LNCaP clone FGC (cell line): ENCODE measurements around the gene RHAG.

Source experiments
- DNase-seq: peaks from one replicate; pipeline ENCODE4 v3.0.0-alpha.2; 2011; ENCODE audit warnings: low read depth
- H3K4me3 ChIP-seq: 2 replicates; pipeline ENCODE4 v1.5.1; 2011; ENCODE audit warnings: mild to moderate bottlenecking, low read depth, low read length, control low read depth
- TF ChIP-seq, protein P1 (sequence below): IDR thresholded peaks from 2 replicates; pipeline ENCODE4 v1.5.1; 2012; ENCODE audit warnings: mild to moderate bottlenecking; ENCODE audit not compliant: control insufficient read depth, insufficient read depth; ENCODE audit errors: extremely low read depth

Gene RHAG

GRCh38 chr6:49565261-49565660 is 71.4 kb downstream of the RHAG start:
- TF ChIP-seq, protein P1, sequence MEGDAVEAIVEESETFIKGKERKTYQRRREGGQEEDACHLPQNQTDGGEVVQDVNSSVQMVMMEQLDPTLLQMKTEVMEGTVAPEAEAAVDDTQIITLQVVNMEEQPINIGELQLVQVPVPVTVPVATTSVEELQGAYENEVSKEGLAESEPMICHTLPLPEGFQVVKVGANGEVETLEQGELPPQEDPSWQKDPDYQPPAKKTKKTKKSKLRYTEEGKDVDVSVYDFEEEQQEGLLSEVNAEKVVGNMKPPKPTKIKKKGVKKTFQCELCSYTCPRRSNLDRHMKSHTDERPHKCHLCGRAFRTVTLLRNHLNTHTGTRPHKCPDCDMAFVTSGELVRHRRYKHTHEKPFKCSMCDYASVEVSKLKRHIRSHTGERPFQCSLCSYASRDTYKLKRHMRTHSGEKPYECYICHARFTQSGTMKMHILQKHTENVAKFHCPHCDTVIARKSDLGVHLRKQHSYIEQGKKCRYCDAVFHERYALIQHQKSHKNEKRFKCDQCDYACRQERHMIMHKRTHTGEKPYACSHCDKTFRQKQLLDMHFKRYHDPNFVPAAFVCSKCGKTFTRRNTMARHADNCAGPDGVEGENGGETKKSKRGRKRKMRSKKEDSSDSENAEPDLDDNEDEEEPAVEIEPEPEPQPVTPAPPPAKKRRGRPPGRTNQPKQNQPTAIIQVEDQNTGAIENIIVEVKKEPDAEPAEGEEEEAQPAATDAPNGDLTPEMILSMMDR: no peak
- DNase-seq: no peak
- no peak overlapping the region for H3K4me3 ChIP-seq

DNA sequence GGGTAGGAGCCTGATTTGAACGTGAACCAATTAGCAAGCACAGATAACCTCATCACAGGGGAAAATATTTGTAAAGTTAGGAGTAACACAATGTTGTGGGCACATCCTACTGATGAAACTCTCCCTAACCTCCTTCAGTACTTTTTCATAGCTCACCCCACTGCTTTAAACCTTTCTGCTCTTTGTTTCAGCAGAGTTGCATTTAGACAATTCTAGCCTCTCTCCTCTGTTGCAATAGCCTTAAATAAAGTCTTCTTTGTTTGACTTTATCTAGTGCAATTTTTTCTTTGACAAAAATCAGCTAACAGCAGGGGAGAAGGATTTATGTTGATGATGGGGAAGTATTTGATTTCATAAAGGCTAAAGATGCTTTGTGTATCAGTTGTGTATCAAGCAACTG is 72.1 kb downstream of the RHAG start:
- no peak for DNase-seq
- no peak overlapping the region for H3K4me3 ChIP-seq
- TF ChIP-seq, protein P1: no peak

GRCh38 chr6:49563006-49563886 is 73.4 kb downstream of the RHAG start:
- TF ChIP-seq, protein P1: no peak
- no peak for DNase-seq
- H3K4me3 ChIP-seq: no peak overlapping the region

- TF ChIP-seq, protein P1: no peak
- H3K4me3 ChIP-seq: no peak overlapping the region
- DNase-seq: no peak
These were observed 78.4 kb downstream of the RHAG start for GRCh38 chr6:49558238-49558637.

DNA sequence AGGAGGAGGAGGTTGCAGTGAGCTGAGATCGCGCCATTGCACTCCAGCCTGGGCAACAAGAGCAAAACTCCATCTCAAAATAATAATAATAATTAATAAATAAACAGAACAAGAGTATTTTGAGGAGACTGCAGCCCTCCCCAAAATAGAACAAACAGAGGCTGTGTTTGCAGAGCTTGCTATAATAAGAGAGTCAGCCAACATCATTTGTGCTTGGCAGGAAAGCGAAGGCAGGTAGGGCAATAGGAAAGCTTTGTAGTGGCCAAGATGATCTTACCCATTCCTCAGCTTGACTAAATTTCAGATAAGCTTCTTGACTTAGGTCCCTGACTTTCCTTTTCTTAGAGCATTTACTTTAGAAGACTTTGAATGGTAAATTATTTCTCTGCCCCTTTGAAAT is 79.5 kb downstream of the RHAG start:
- DNase-seq: peak; percentile 27
- no peak overlapping the region for H3K4me3 ChIP-seq
- TF ChIP-seq, protein P1: no peak

DNA sequence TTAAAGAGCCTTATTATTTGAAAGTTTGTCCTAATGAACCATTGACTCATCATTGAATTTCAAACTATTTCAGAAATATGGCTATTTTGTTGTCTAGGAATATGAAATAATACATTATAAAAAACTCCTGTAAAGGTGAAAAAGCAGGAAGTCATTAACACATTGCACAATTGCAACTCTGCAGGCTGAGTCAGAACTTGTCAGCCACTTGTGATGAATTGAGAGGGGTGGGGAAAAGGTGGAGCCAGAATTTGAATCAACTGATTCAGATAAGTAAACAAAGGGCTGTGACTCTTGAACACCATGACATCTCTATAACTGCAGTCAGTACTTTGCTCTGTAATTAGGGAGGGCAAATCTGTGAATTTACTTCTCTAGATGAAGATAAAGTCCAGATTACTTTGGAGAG is 80.2 kb downstream of the RHAG start:
- no peak overlapping the region for H3K4me3 ChIP-seq
- DNase-seq: no peak
- TF ChIP-seq, protein P1: no peak

DNA sequence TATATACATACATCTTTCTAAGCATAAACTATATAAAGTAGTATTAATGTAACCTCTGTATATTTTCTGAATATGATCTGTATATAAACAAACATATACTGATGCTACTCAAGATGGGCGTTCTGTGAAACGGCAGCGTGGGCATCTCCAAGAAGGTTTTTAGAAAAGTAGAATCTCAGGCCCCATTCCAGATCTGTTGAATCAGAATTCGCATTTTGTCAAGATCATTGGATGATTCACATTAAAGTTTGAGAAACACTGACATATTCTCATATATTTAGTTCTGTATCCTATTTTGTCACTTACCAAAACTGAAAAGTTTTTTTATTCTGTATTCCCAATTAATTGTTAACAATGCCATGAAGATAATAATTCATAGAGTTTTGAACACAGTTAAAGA is 80.7 kb downstream of the RHAG start:
- DNase-seq: no peak
- H3K4me3 ChIP-seq: no peak overlapping the region
- TF ChIP-seq, protein P1: no peak
